22Rv1 (cell line): ENCODE results near the gene PADI2.

Experiments
- ZFX ChIP-seq: fragments of 450-650 bp; IDR thresholded peaks from 2 replicates; pipeline ENCODE4 v1.6.1; 2017; ENCODE audit warnings: antibody characterized with exemption, borderline replicate concordance
- TF ChIP-seq, protein P1 (sequence below): fragments of 450-650 bp; IDR thresholded peaks from 2 replicates; pipeline ENCODE4 v1.5.1; 2017; ENCODE audit warnings: mild to moderate bottlenecking

DNA sequence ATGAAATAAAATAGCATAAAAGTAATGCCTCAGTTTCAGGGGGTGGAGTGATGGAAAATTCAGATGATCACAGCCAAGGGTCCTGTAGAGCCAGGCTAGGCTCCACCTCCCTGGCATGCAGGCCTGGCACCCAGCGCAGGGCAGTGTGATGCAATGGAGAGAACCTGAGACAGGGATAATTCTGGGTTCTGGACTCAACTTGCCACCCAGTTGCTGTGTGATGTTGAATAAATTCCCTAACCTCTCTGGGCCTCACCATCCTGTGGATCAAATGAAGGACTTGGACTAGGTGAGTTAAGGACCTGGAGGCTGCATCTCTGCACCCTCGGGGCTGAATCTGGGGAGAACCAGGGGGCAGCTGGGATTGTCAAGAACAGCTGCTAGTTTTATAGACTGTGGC lies 17.0 kb downstream of the PADI2 start:
- TF ChIP-seq, protein P1, sequence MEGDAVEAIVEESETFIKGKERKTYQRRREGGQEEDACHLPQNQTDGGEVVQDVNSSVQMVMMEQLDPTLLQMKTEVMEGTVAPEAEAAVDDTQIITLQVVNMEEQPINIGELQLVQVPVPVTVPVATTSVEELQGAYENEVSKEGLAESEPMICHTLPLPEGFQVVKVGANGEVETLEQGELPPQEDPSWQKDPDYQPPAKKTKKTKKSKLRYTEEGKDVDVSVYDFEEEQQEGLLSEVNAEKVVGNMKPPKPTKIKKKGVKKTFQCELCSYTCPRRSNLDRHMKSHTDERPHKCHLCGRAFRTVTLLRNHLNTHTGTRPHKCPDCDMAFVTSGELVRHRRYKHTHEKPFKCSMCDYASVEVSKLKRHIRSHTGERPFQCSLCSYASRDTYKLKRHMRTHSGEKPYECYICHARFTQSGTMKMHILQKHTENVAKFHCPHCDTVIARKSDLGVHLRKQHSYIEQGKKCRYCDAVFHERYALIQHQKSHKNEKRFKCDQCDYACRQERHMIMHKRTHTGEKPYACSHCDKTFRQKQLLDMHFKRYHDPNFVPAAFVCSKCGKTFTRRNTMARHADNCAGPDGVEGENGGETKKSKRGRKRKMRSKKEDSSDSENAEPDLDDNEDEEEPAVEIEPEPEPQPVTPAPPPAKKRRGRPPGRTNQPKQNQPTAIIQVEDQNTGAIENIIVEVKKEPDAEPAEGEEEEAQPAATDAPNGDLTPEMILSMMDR = no peak
- TF ChIP-seq ZFX = no peak
